Pancreas (tissue), 10 donors: Measurements from ENCODE around the gene CCDC192. TPM values are rescaled to one million over a fixed set of nuclear protein-coding genes. Genes with fewer than 3 reads are reported as not detected.

Source experiments
- ATAC-seq, 4 donors: fragments of 200-7000 bp; cut with Tn5 transposase; one replicate each; pipeline versions ENCODE4 v1.8.0 to v1.9.1; 2020; ENCODE audit warnings: mild to moderate bottlenecking in 4 of 4, moderate library complexity in 4 of 4
- DNase-seq, 6 donors: peaks; one replicate each; pipeline ENCODE4 v3.0.0-alpha.2; 2020
- FAIRE-seq: peaks from 2 replicates; lab custom pipeline; 2012; peaks lifted over from hg19 to GRCh38; lab: Jason Lieb, UNC
- H3K27ac ChIP-seq, 4 donors: fragments of 200-600 bp; sonication (generic); 1 replicate in 3 of 4; 2 replicates in 1 of 4; pipeline versions ENCODE4 v1.5.0 to v1.8.0; 2020
- H3K27me3 ChIP-seq, 4 donors: fragments of 200-600 bp; one replicate each; pipeline ENCODE4 v1.8.0; 2021
- H3K36me3 ChIP-seq, 3 donors: fragments of 200-600 bp; sonication (generic) in 1 of 3; one replicate each; pipeline versions ENCODE4 v1.5.0 to v1.8.0; 2020 to 2021
- H3K4me1 ChIP-seq, 3 donors: fragments of 200-600 bp; one replicate each; pipeline ENCODE4 v1.8.0; 2021
- H3K4me3 ChIP-seq, 4 donors: fragments of 200-600 bp; sonication (generic) in 2 of 4; one replicate each; pipeline versions ENCODE4 v1.5.0 to v1.8.0; 2020 to 2021
- H3K9me3 ChIP-seq, 4 donors: fragments of 200-600 bp; one replicate each; pipeline ENCODE4 v1.8.0; 2021
- WGBS, 2 donors: extraction: QIAGEN DNeasy Blood & Tissue Kit; methylation state at CpG; one replicate each; pipeline ENCODE4 v1.1.7; 2013; 5-methylcytosine and 5-hydroxymethylcytosine counted together
- intact Hi-C, 3 donors: fragments of 100-400 bp; cut with DNase I; formaldehyde crosslinking; loops; one replicate each; pipeline versions ENCODE4 v1.11.1 to v1.14.2; 2022
- polyA plus RNA-seq, 2 donors: library from polyadenylated mRNA; stranded (reverse); fragments of 200-250 nt; gene quantifications; one replicate each; pipeline ENCODE4 v1.2.3, GENCODE V29; 2013
- total RNA-seq, 6 donors: library from RNA; stranded (reverse); fragmentation: NEBNext Ultra II Directional in 4 of 6; extraction: Animal tissue kit (Norgen Biotek cat#: 25700) in 4 of 6; gene quantifications; one replicate each; pipeline versions ENCODE4 v1.2.1 to v1.2.4, GENCODE V29; 2021 to 2023
- TF ChIP-seq, protein P1 (sequence below), 4 donors: fragments of 200-600 bp; sonication (generic) in 3 of 4; IDR thresholded peaks; one replicate each; pipeline versions ENCODE4 v1.5.0 to v1.8.0; 2021; ENCODE audit warnings: antibody characterized with exemption in 4 of 4
- donor health status: healthy with polysubstance abuse.
- donor health status: DM: no; HTN: no; CAD: no; lungs with moderate emphysema.
- donor health status: DM: no; HTN: no; CAD: no.
- donor health status: control.
- donor health status: control.
- donor health status: Bipolar disorder and iron deficiency.
- donor health status: DM: yes; HTN: yes; CAD: no.
- donor health status: DM: no; HTN: no; CAD: no.
- donor health status: DM: no; HTN: no; CAD: no.
- donor health status: DM: yes; HTN: yes; CAD: no.

Gene CCDC192
- total and polyA plus RNA-seq, 8 donors: not detected

GRCh38 chr5:127887282-127887681 is 184.1 kb downstream of the CCDC192 start:
- no peaks in the 10 kb centered on the region for H3K36me3 ChIP-seq
- no peak overlapping the region for H3K27ac ChIP-seq
- ATAC-seq (no peak), FAIRE-seq (no peak), DNase-seq (no peak)
- H3K4me1 ChIP-seq: peaks cover 0 to 4% (median 2%) of the 10 kb centered on the region in 3 donors
- intact Hi-C loops: no loop called here
- H3K9me3 ChIP-seq: no peaks in the 10 kb centered on the region
- H3K27me3 ChIP-seq: no peaks in the 10 kb centered on the region
- 92 to 94% methylated on average over 1 of the region's 1 CpG for WGBS, 2 donors
- TF ChIP-seq, protein P1, sequence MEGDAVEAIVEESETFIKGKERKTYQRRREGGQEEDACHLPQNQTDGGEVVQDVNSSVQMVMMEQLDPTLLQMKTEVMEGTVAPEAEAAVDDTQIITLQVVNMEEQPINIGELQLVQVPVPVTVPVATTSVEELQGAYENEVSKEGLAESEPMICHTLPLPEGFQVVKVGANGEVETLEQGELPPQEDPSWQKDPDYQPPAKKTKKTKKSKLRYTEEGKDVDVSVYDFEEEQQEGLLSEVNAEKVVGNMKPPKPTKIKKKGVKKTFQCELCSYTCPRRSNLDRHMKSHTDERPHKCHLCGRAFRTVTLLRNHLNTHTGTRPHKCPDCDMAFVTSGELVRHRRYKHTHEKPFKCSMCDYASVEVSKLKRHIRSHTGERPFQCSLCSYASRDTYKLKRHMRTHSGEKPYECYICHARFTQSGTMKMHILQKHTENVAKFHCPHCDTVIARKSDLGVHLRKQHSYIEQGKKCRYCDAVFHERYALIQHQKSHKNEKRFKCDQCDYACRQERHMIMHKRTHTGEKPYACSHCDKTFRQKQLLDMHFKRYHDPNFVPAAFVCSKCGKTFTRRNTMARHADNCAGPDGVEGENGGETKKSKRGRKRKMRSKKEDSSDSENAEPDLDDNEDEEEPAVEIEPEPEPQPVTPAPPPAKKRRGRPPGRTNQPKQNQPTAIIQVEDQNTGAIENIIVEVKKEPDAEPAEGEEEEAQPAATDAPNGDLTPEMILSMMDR (IDR thresholded peaks at IDR 0.05): no peak
- H3K4me3 ChIP-seq: no peak overlapping the region

DNA sequence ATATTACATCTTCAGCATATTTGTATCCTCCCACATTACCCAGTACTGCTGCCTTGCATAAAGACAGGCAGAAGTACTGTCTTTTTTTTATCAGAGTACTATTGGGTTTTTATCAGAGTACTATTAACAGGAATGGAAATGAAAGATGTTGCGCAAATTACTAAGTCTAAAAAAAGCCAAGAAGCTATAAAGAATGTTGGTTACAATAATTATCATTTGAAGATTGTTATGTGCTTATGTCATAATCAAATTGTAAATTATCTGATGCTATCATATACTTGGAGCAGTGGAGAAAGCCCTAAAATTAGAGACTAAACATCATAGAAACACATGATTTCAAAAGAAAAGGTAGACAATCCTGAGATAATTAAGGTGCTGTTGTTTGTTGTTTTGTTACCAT is 188.8 kb downstream of the CCDC192 start:
- Histone ChIP-seq H3K36me3 (no peaks in the 10 kb centered on the region), H3K27me3 (no peaks in the 10 kb centered on the region), H3K4me3 (no peak overlapping the region), H3K27ac (peak overlapping the region in 2 of 4 donors; percentile 46 to 60), H3K4me1 (peaks cover 0 to 8% (median 0%) of the 10 kb centered on the region in 3 donors), H3K9me3 (no peaks in the 10 kb centered on the region)
- intact Hi-C loops: no loop called here
- TF ChIP-seq, protein P1 (IDR thresholded peaks at IDR 0.05): no peak
- ATAC-seq: no peak
- WGBS, 2 donors: 96 to 98% methylated on average over 1 of the region's 1 CpG
- no peak for DNase-seq
- FAIRE-seq: no peak

- H3K4me3 ChIP-seq: no peak overlapping the region
- H3K36me3 ChIP-seq: no peaks in the 10 kb centered on the region
- intact Hi-C loops: no loop called here
- 29% methylated on average over 6 of the region's 6 CpGs for WGBS, 2 donors
- H3K4me1 ChIP-seq: peaks cover 0 to 8% (median 0%) of the 10 kb centered on the region in 3 donors
- ATAC-seq (peak in 3 of 4 donors; percentile 61 to 85 (median 66)), FAIRE-seq (no peak), DNase-seq (no peak)
- TF ChIP-seq, protein P1 (IDR thresholded peaks at IDR 0.05): no peak
- H3K27ac ChIP-seq: peak overlapping the region in 2 of 4 donors; percentile 54 to 60
- H3K27me3 ChIP-seq: no peaks in the 10 kb centered on the region
- no peaks in the 10 kb centered on the region for H3K9me3 ChIP-seq
Measured at GRCh38 chr5:127892467-127893207, 189.4 kb downstream of the CCDC192 start.

DNA sequence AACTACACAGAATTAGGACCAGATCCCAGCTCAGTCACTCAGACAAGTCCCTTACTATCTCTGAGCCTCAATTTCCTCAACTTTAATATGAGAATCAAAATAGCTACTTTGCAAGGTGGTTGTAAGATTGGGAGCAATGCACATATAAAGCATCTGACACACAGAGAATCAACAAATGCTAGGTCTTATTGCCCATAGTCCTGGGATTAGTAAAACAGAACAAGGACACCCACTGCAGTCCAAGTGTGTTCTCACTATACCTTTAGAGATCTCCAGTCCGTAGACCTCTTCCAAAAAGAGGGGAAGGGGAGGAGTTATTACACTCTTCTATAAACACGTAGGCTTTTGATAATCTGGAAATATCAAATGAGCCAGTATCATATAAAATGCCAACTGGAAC is 190.0 kb downstream of the CCDC192 start:
- ATAC-seq (no peak), DNase-seq (no peak), FAIRE-seq (no peak)
- peaks cover 0 to 8% (median 0%) of the 10 kb centered on the region in 3 donors for H3K4me1 ChIP-seq
- H3K27me3 ChIP-seq: no peaks in the 10 kb centered on the region
- WGBS, 2 donors: 76 to 81% methylated on average over 2 of the region's 2 CpGs
- intact Hi-C loops: no loop called here
- TF ChIP-seq, protein P1 (IDR thresholded peaks at IDR 0.05): no peak
- H3K36me3 ChIP-seq: no peaks in the 10 kb centered on the region
- H3K9me3 ChIP-seq: no peaks in the 10 kb centered on the region
- no peak overlapping the region for H3K4me3 ChIP-seq
- H3K27ac ChIP-seq: peak overlapping the region in 2 of 4 donors; percentile 54 to 60

DNA sequence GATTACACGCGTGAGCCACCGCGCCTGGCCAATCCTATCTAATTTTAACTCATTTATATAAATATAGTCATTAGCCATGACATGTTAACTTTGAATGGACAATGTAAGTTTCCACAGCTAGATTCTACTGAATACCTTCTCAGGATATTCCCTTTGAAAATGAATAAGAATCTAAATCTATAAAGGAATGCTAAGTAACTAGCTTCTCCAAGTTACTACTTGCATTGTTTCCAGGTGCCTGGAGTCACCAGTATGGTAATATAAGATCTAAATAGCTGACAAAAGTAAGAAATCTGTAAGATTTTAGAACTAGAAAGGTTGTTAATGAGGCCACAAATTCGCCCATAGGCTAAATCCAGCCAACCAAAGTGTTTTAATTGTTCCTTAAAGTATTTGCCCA is 191.3 kb downstream of the CCDC192 start:
- TF ChIP-seq, protein P1 (IDR thresholded peaks at IDR 0.05): no peak
- H3K27me3 ChIP-seq: no peaks in the 10 kb centered on the region
- no peak overlapping the region for H3K27ac ChIP-seq
- peaks cover 0 to 8% (median 0%) of the 10 kb centered on the region in 3 donors for H3K4me1 ChIP-seq
- no peak for FAIRE-seq
- no peaks in the 10 kb centered on the region for H3K9me3 ChIP-seq
- no peaks in the 10 kb centered on the region for H3K36me3 ChIP-seq
- no peak for DNase-seq
- no peak overlapping the region for H3K4me3 ChIP-seq
- intact Hi-C loops: no loop called here
- 87 to 92% methylated on average over 5 of the region's 5 CpGs for WGBS, 2 donors
- ATAC-seq: no peak
